H1 (cell line): Measurements from ENCODE around the gene RIPPLY3. TPM values are rescaled to one million over a fixed set of nuclear protein-coding genes. Genes with fewer than 3 reads are reported as not detected.

Source experiments
- CTCF ChIA-PET: fragments of 300-600 bp; sonication (Branson Sonifier 250); formaldehyde crosslinking; loops from one replicate; lab custom pipeline; 2021; ENCODE audit not compliant: partially characterized antibody; lab: Charles Lee
- POLR2A ChIA-PET: fragments of 300-600 bp; sonication (Branson Sonifier 250); formaldehyde crosslinking; loops from one replicate; lab custom pipeline; 2021; ENCODE audit warnings: inconsistent platforms; ENCODE audit not compliant: partially characterized antibody; lab: Charles Lee
- DNase-seq, 2 experiments: peaks; one replicate each; pipeline versions ENCODE4 v3.0.0 to v3.0.0-alpha.2; 2010 to 2022; ENCODE audit warnings: low spot score in 2 of 2, low read depth in 1 of 2, mixed read lengths in 1 of 2
- FAIRE-seq: peaks from 2 replicates; lab custom pipeline; 2011; peaks lifted over from hg19 to GRCh38; lab: Jason Lieb, UNC
- H2AFZ ChIP-seq: 2 replicates; pipeline ENCODE4 v1.8.1; 2012; ENCODE audit warnings: low read length, inconsistent platforms
- H2AK5ac ChIP-seq: 2 replicates; pipeline ENCODE4 v1.6.1; 2013; ENCODE audit warnings: low read depth, low read length
- H2BK120ac ChIP-seq: replicated peaks from 2 replicates; pipeline ENCODE3; 2013; ENCODE audit warnings: low read depth, low read length, inconsistent platforms
- H2BK12ac ChIP-seq: 2 replicates; pipeline ENCODE4 v1.6.1; 2013; ENCODE audit warnings: low read depth, low read length
- H2BK15ac ChIP-seq: 2 replicates; pipeline ENCODE4 v1.6.1; 2013; ENCODE audit warnings: low read length
- H2BK20ac ChIP-seq: 2 replicates; pipeline ENCODE4 v1.6.1; 2013; ENCODE audit warnings: low read length
- H2BK5ac ChIP-seq: 2 replicates; pipeline ENCODE4 v1.6.1; 2013; ENCODE audit warnings: low read depth, low read length
- H3K14ac ChIP-seq: 2 replicates; pipeline ENCODE4 v1.6.1; 2013; ENCODE audit warnings: inconsistent platforms; ENCODE audit not compliant: insufficient read length
- H3K18ac ChIP-seq: 2 replicates; pipeline ENCODE4 v1.6.1; 2013; ENCODE audit warnings: low read length; ENCODE audit errors: extremely low read depth
- H3K23ac ChIP-seq: 2 replicates; pipeline ENCODE4 v1.6.1; 2013; ENCODE audit warnings: inconsistent platforms; ENCODE audit not compliant: insufficient read length
- H3K23me2 ChIP-seq: 2 replicates; pipeline ENCODE4 v1.6.1; 2013; ENCODE audit warnings: low read depth, low read length
- H3K27ac ChIP-seq: 2 replicates; pipeline ENCODE4 v1.6.1; 2011; ENCODE audit warnings: low read depth, low read length, inconsistent platforms
- H3K27me3 ChIP-seq, 4 experiments: replicated peaks in 1 of 4; 1 replicate in 1 of 4; 2 replicates in 3 of 4; pipeline versions ENCODE4 v1.6.1 to v1.8.1; 2011 to 2013; ENCODE audit warnings: low read length in 3 of 4, mild to moderate bottlenecking in 3 of 4, inconsistent platforms in 2 of 4, mixed read lengths in 2 of 4, moderate library complexity in 1 of 4; ENCODE audit not compliant: control insufficient read depth in 3 of 4, insufficient read depth in 3 of 4; ENCODE audit errors: extremely low read depth in 1 of 4
- H3K36me3 ChIP-seq, 4 experiments: 2 replicates each; pipeline versions ENCODE4 v1.6.1 to v1.8.1; 2011 to 2013; ENCODE audit warnings: mild to moderate bottlenecking in 4 of 4, low read length in 3 of 4, moderate library complexity in 2 of 4, control low read depth in 1 of 4, inconsistent platforms in 1 of 4; ENCODE audit not compliant: insufficient read depth in 4 of 4, control insufficient read depth in 2 of 4
- H3K4ac ChIP-seq: replicated peaks from 2 replicates; pipeline ENCODE3; 2013; ENCODE audit warnings: low read length, low read depth, mixed read lengths, inconsistent platforms; ENCODE audit not compliant: insufficient read length
- H3K4me1 ChIP-seq, 4 experiments: replicated peaks in 1 of 4; 1 replicate in 1 of 4; 2 replicates in 3 of 4; pipeline versions ENCODE4 v1.6.1 to v1.8.1; 2011 to 2013; ENCODE audit warnings: low read length in 3 of 4, inconsistent platforms in 2 of 4, mixed read lengths in 1 of 4; ENCODE audit not compliant: insufficient read depth in 4 of 4, control insufficient read depth in 3 of 4
- H3K4me2 ChIP-seq, 2 experiments: 2 replicates each; pipeline versions ENCODE4 v1.6.1 to v1.8.1; 2011 to 2013; ENCODE audit warnings: low read depth in 2 of 2, low read length in 2 of 2, control low read depth in 1 of 2, inconsistent platforms in 1 of 2, mild to moderate bottlenecking in 1 of 2; ENCODE audit not compliant: insufficient read depth in 1 of 2
- H3K4me3 ChIP-seq, 4 experiments: fragments of 200-600, 300-600 bp in 1 of 4; sonication (generic), shearing (Covaris generic), sonication (Bioruptor Twin) in 1 of 4; 2 replicates each; pipeline versions ENCODE4 v1.5.1 to v1.8.1; 2011 to 2016; ENCODE audit warnings: low read length in 4 of 4, low read depth in 3 of 4, control low read depth in 2 of 4, inconsistent platforms in 2 of 4, mild to moderate bottlenecking in 2 of 4, mixed read lengths in 1 of 4, moderate library complexity in 1 of 4; ENCODE audit not compliant: insufficient read depth in 2 of 4; ENCODE audit errors: extremely low read depth in 1 of 4
- H3K56ac ChIP-seq: replicated peaks from 2 replicates; pipeline ENCODE3; 2013; ENCODE audit warnings: low read depth, mild to moderate bottlenecking, mixed read lengths, low read length, inconsistent platforms; ENCODE audit not compliant: insufficient read length
- H3K79me1 ChIP-seq: 2 replicates; pipeline ENCODE4 v1.6.1; 2013; ENCODE audit warnings: low read depth, low read length, control low read depth
- H3K79me2 ChIP-seq, 2 experiments: 2 replicates each; pipeline versions ENCODE4 v1.6.1 to v1.8.1; 2012 to 2013; ENCODE audit warnings: low read length in 2 of 2, mild to moderate bottlenecking in 2 of 2, inconsistent platforms in 1 of 2; ENCODE audit not compliant: insufficient read depth in 2 of 2, control insufficient read depth in 1 of 2
- H3K9ac ChIP-seq, 4 experiments: replicated peaks in 1 of 4; 1 replicate in 1 of 4; 2 replicates in 3 of 4; pipeline versions ENCODE4 v1.6.1 to v1.8.1; 2011 to 2013; ENCODE audit warnings: low read depth in 3 of 4, low read length in 3 of 4, control low read depth in 2 of 4, mild to moderate bottlenecking in 2 of 4, moderate library complexity in 2 of 4, inconsistent platforms in 1 of 4; ENCODE audit errors: extremely low read depth in 1 of 4
- H3K9me3 ChIP-seq, 2 experiments: 2 replicates each; pipeline versions ENCODE4 v1.6.1 to v1.8.1; 2012 to 2013; ENCODE audit warnings: mild to moderate bottlenecking in 2 of 2, moderate library complexity in 2 of 2, control low read depth in 1 of 2, inconsistent platforms in 1 of 2, low read depth in 1 of 2, low read length in 1 of 2, mixed read lengths in 1 of 2; ENCODE audit not compliant: insufficient read depth in 2 of 2
- H4K20me1 ChIP-seq, 2 experiments: replicated peaks in 1 of 2; 2 replicates each; pipeline versions ENCODE3 to v1.8.1; 2011 to 2013; ENCODE audit warnings: inconsistent platforms in 2 of 2, low read length in 2 of 2, mild to moderate bottlenecking in 1 of 2; ENCODE audit not compliant: insufficient read depth in 2 of 2, control insufficient read depth in 1 of 2
- H4K5ac ChIP-seq: 2 replicates; pipeline ENCODE4 v1.6.1; 2013; ENCODE audit warnings: low read length, low read depth, mixed read lengths, inconsistent platforms; ENCODE audit not compliant: insufficient read length
- H4K8ac ChIP-seq: 2 replicates; pipeline ENCODE4 v1.8.0; 2013; ENCODE audit warnings: mild to moderate bottlenecking, moderate library complexity, low read length, inconsistent platforms; ENCODE audit not compliant: insufficient read depth; ENCODE audit errors: extremely low read depth
- H4K91ac ChIP-seq: replicated peaks from 2 replicates; pipeline ENCODE3; 2013; ENCODE audit warnings: low read length, mixed read lengths, inconsistent platforms; ENCODE audit not compliant: insufficient read length
- BRCA1 ChIP-seq: IDR thresholded peaks from 2 replicates; pipeline ENCODE4 v1.6.1; 2012; ENCODE audit warnings: low read depth, low read length, improper control_type of control experiment
- CTBP2 ChIP-seq: IDR thresholded peaks from 2 replicates; pipeline ENCODE4 v1.7.0; 2011; ENCODE audit warnings: borderline replicate concordance, mild to moderate bottlenecking, moderate library complexity, mixed read lengths, low read length; ENCODE audit not compliant: insufficient read depth, insufficient read length
- EGR1 ChIP-seq: IDR thresholded peaks from 2 replicates; pipeline ENCODE4 v1.6.1; 2011; ENCODE audit warnings: low read depth, low read length, borderline replicate concordance
- JUND ChIP-seq: IDR thresholded peaks from 2 replicates; pipeline ENCODE4 v1.6.1; 2011; ENCODE audit warnings: mild to moderate bottlenecking, improper control_type of control experiment, low read length
- MAX ChIP-seq: IDR thresholded peaks from 2 replicates; pipeline ENCODE4 v1.6.1; 2012; ENCODE audit warnings: inconsistent platforms
- WGBS, 2 experiments: shearing (Covaris generic) in 1 of 2; methylation state at CpG; one replicate each; pipeline versions ENCODE4 v1.1.6 to v1.1.7; 2013 to 2015; ENCODE audit warnings: low lambda C conversion rate in 2 of 2, mixed read lengths in 2 of 2, inconsistent platforms in 1 of 2, low coverage in 1 of 2, missing lambda C conversion rate in 1 of 2; ENCODE audit not compliant: insufficient replicate concordance in 2 of 2, insufficient coverage in 1 of 2, insufficient read length in 1 of 2; ENCODE audit errors: extremely low coverage in 1 of 2, missing lambda C conversion rate in 1 of 2; 5-methylcytosine and 5-hydroxymethylcytosine counted together
- polyA plus RNA-seq, 7 experiments: library from polyadenylated mRNA; depleted of rRNA in 3 of 7; stranded (reverse) in 5 of 7; unstranded in 2 of 7; fragments of >200 nt in 5 of 7; fragments of 200-250 nt in 2 of 7; gene quantifications; 1 replicate in 5 of 7; 2 replicates in 1 of 7; 4 replicates in 1 of 7; pipeline versions ENCODE4 v1.2.1 to v1.2.3, GENCODE V29; 2011 to 2013; ENCODE audit warnings: missing spikeins in 2 of 7, mixed read lengths in 2 of 7
- total RNA-seq: library from RNA; stranded (reverse); fragmentation: NEBNext Ultra II Directional; extraction: Animal tissue kit (Norgen Biotek cat#: 25700); gene quantifications from 2 replicates; pipeline ENCODE4 v1.2.1, GENCODE V29; 2021

RIPPLY3 gene
- total and polyA plus RNA-seq, 2 of the 8 experiments (the other 6 are each of a cell fraction or from before 2014, with no cell fraction given): 2.0 to 2.2 TPM

DNA sequence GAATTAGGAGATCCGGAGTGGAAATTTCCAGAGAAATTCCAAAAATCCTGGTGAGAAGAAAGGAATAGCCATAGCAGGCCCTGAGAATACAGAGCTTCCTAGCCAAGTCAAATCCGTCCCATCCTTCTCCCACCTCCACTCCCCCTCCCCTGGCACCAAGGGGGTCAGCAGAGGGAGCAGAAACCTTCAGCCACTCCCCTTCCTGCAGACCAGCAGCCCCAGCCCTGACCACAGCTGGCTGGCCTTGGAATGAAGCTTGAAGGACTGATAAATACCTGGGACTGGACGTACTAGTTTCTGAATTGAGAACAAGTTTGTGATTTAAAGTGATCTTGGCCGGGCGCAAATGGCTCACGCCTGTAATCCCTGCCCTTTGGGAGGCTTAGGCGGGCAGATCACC lies 13.8 kb upstream of the RIPPLY3 start:
- CTCF ChIA-PET: interaction anchor here (1.0 to 8.6 kb wide), 7 partner anchors 10 to 52 kb away, joined by 4 to 89 read pairs (median 6); partner anchors contain the start of gene RIPPLY3
- Histone ChIP-seq H3K9ac (no peak overlapping the region), H2AFZ (no peak overlapping the region), H4K5ac (no peak overlapping the region), H2AK5ac (no peak overlapping the region), H3K23me2 (peaks cover 12% of the 10 kb centered on the region), H2BK12ac (0 out of 2 replicates have a peak overlapping the region, but pooled peaks have one; percentile 43), H3K4me2 (no peak overlapping the region), H2BK5ac (0 out of 2 replicates have a peak overlapping the region, but pooled peaks have one; percentile 54), H3K27me3 (peaks cover 0 to 3% (median 0%) of the 10 kb centered on the region in 4 experiments; a peak in 1 of 7 replicates), H3K14ac (no peak overlapping the region), H3K18ac (no peak overlapping the region), H3K4ac (no peak overlapping the region), H4K8ac (no peak overlapping the region), H3K56ac (no peak overlapping the region), H3K9me3 (no peaks in the 10 kb centered on the region), H3K79me1 (no peaks in the 10 kb centered on the region), H3K79me2 (no peaks in the 10 kb centered on the region), H3K4me1 (peaks cover 3 to 16% (median 6%) of the 10 kb centered on the region in 4 experiments), H2BK20ac (no peak overlapping the region), H3K27ac (no peak overlapping the region), H4K91ac (no peak overlapping the region), H3K23ac (no peak overlapping the region), H3K36me3 (no peaks in the 10 kb centered on the region), H4K20me1 (no peaks in the 10 kb centered on the region), H2BK120ac (no peak overlapping the region), H3K4me3 (no peak overlapping the region), H2BK15ac (peak overlapping the region; percentile 23; the same call in 1 of the 2 replicates)
- no peak for DNase-seq
- 72% methylated on average over 7 of the region's 7 CpGs; no CpG with 5 or more reads in 1 of the 2 experiments for WGBS, 2 experiments
- POLR2A ChIA-PET: interaction anchor here (0.8 to 3.0 kb wide), 7 partner anchors 14 to 265 kb away, joined by 3 to 7 read pairs (median 3); partner anchors contain the start of genes HLCS and RIPPLY3
- FAIRE-seq: no peak
- TF ChIP-seq CTBP2 (peak; percentile 43), MAX (no peak), JUND (no peak), EGR1 (0 out of 2 replicates have a peak, but pooled peaks have one; percentile 10), BRCA1 (no peak)
